ENCODE measurements around the gene EYA2. TPM values are rescaled to one million over a fixed set of nuclear protein-coding genes. Genes with fewer than 3 reads are reported as not detected.

The EYA2 gene
- total and polyA plus RNA-seq, 2 donors (not counting 3 experiments of a cell fraction or from before 2014, with no cell fraction given) = not detected

GRCh38 chr20:47110819-47111218 is 216.2 kb downstream of the EYA2 start:
- Histone ChIP-seq H3K9ac (replicated peaks; ENCODE audit: extremely low read depth, insufficient read depth, low read length) (no peak overlapping the region), H3K4me2 (ENCODE audit: insufficient read depth, low read length) (no peak overlapping the region), H3K9me3 (replicated peaks; ENCODE audit: control insufficient read depth, insufficient read depth, low read length) (no peaks in the 10 kb centered on the region), H3K9me1 (replicated peaks; ENCODE audit: control insufficient read depth, extremely low read depth, insufficient read depth, low read length) (no peaks in the 10 kb centered on the region), H3K36me3 (ENCODE audit: control insufficient read depth in 2 of 2, extremely low read depth in 1 of 2, insufficient read depth in 2 of 2, low read length in 2 of 2) (no peaks in the 10 kb centered on the region), H3K27ac (ENCODE audit: insufficient read depth, low read depth, low read length) (no peak overlapping the region), H3K4me1 (ENCODE audit: control insufficient read depth, extremely low read depth, insufficient read depth, low read length) (no peaks in the 10 kb centered on the region), H3K79me2 (ENCODE audit: control insufficient read depth, insufficient read depth, low read length) (no peaks in the 10 kb centered on the region), H3K27me3 (ENCODE audit: control insufficient read depth in 2 of 2, insufficient read depth in 2 of 2, low read length in 2 of 2) (no peaks in the 10 kb centered on the region), H3K4me3 (replicated peaks in 1 of 3; ENCODE audit: insufficient read depth in 1 of 3, low read depth in 1 of 3, low read length in 3 of 3) (no peak overlapping the region), H4K20me1 (replicated peaks; ENCODE audit: control insufficient read depth, extremely low read depth, insufficient read depth, low read length) (no peaks in the 10 kb centered on the region), H2AFZ (ENCODE audit: low read depth, low read length) (no peak overlapping the region)
- intact Hi-C loops (cut with micrococcal nuclease) = no loop called here
- dilution Hi-C loops (cut with MboI; ENCODE audit: extremely low pct_ligation_motif_present, low sequenced_read_pairs) = no loop called here
- POLR2A ChIA-PET = no interaction called here
- TF ChIP-seq POLR2AphosphoS5 (IDR thresholded peaks at IDR 0.05; ENCODE audit: insufficient read depth, low read depth, low read length) = no peak
- TF ChIP-seq GATA2 (IDR thresholded peaks at IDR 0.05; ENCODE audit: insufficient read depth, insufficient read length, low read depth, low read length) = no peak
- no peak for TF ChIP-seq EZH2 (IDR thresholded peaks at IDR 0.05; ENCODE audit: borderline replicate concordance, low read depth, low read length, severe bottlenecking)
- no peak for TF ChIP-seq CTCF (IDR thresholded peaks at IDR 0.05; ENCODE audit: extremely low read depth in 1 of 2, insufficient read depth in 1 of 2, low read depth in 1 of 2, low read length in 2 of 2)
- TF ChIP-seq FOS (IDR thresholded peaks at IDR 0.05; ENCODE audit: borderline replicate concordance, insufficient read depth, low read length) = no peak
- DNase-seq (ENCODE audit: low read depth, low spot score) (no peak), FAIRE-seq (no peak)
- BruUV-seq (replicated peaks) = no TSS peak
- CTCF ChIA-PET = no interaction called here

- Histone ChIP-seq H3K9ac (replicated peaks; ENCODE audit: extremely low read depth, insufficient read depth, low read length) (no peak overlapping the region), H3K9me1 (replicated peaks; ENCODE audit: control insufficient read depth, extremely low read depth, insufficient read depth, low read length) (no peaks in the 10 kb centered on the region), H4K20me1 (replicated peaks; ENCODE audit: control insufficient read depth, extremely low read depth, insufficient read depth, low read length) (no peaks in the 10 kb centered on the region), H3K36me3 (ENCODE audit: control insufficient read depth in 2 of 2, extremely low read depth in 1 of 2, insufficient read depth in 2 of 2, low read length in 2 of 2) (no peaks in the 10 kb centered on the region), H3K9me3 (replicated peaks; ENCODE audit: control insufficient read depth, insufficient read depth, low read length) (no peaks in the 10 kb centered on the region), H3K27me3 (ENCODE audit: control insufficient read depth in 2 of 2, insufficient read depth in 2 of 2, low read length in 2 of 2) (no peaks in the 10 kb centered on the region), H3K4me2 (ENCODE audit: insufficient read depth, low read length) (no peak overlapping the region), H3K4me1 (ENCODE audit: control insufficient read depth, extremely low read depth, insufficient read depth, low read length) (no peaks in the 10 kb centered on the region), H2AFZ (ENCODE audit: low read depth, low read length) (no peak overlapping the region), H3K27ac (ENCODE audit: insufficient read depth, low read depth, low read length) (no peak overlapping the region), H3K79me2 (ENCODE audit: control insufficient read depth, insufficient read depth, low read length) (no peaks in the 10 kb centered on the region), H3K4me3 (replicated peaks in 1 of 3; ENCODE audit: insufficient read depth in 1 of 3, low read depth in 1 of 3, low read length in 3 of 3) (no peak overlapping the region)
- ChIA-PET CTCF (no interaction called here), POLR2A (no interaction called here)
- dilution Hi-C loops (cut with MboI; ENCODE audit: extremely low pct_ligation_motif_present, low sequenced_read_pairs) = no loop called here
- FAIRE-seq (no peak), DNase-seq (ENCODE audit: low read depth, low spot score) (no peak)
- TF ChIP-seq JUN (IDR thresholded peaks at IDR 0.05; ENCODE audit: borderline replicate concordance, insufficient read depth, insufficient read length, low read depth) = no peak
- no peak for TF ChIP-seq CTCF (IDR thresholded peaks at IDR 0.05; ENCODE audit: extremely low read depth in 1 of 2, insufficient read depth in 1 of 2, low read depth in 1 of 2, low read length in 2 of 2)
- TF ChIP-seq POLR2AphosphoS5 (IDR thresholded peaks at IDR 0.05; ENCODE audit: insufficient read depth, low read depth, low read length) = no peak
- TF ChIP-seq FOS (IDR thresholded peaks at IDR 0.05; ENCODE audit: borderline replicate concordance, insufficient read depth, low read length) = no peak
- no peak for TF ChIP-seq EZH2 (IDR thresholded peaks at IDR 0.05; ENCODE audit: borderline replicate concordance, low read depth, low read length, severe bottlenecking)
- no peak for TF ChIP-seq MYC (IDR thresholded peaks at IDR 0.05; ENCODE audit: low read depth, low read length)
- TF ChIP-seq GATA2 (IDR thresholded peaks at IDR 0.05; ENCODE audit: insufficient read depth, insufficient read length, low read depth, low read length) = no peak
- TF ChIP-seq POLR2A (IDR thresholded peaks at IDR 0.05; ENCODE audit: low read depth, low read length) = no peak
- no peak for TF ChIP-seq MAX (IDR thresholded peaks at IDR 0.05; ENCODE audit: insufficient read depth, insufficient read length)
- BruUV-seq (replicated peaks) = no TSS peak
- intact Hi-C loops (cut with micrococcal nuclease) = no loop called here
Measured at GRCh38 chr20:47111576-47111975, 216.9 kb downstream of the EYA2 start.

Data from endothelial cell of umbilical vein (primary cell).